ENCODE results near the gene OR56B1.

OR56B1 gene

DNA sequence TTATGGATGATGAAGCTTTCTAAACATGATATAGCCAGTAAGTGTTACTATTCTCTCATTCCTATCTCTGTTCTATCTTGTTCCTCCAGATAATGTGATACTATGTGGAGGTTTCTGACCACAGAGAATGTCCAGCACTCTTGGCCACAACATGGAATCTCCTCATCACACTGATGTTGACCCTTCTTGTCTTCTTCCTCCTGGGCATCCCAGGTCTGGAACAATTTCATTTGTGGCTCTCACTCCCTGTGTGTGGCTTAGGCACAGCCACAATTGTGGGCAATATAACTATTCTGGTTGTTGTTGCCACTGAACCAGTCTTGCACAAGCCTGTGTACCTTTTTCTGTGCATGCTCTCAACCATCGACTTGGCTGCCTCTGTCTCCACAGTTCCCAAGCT lies 9.9 kb upstream of the OR56B1 start:
- H3K36me3 ChIP-seq (ENCODE audit: control insufficient read depth in 2 of 2, insufficient read depth in 2 of 2, low read length in 2 of 2): no peaks in the 10 kb centered on the region
- H3K9me3 ChIP-seq (ENCODE audit: control insufficient read depth in 2 of 2, low read length in 2 of 2): no peaks in the 10 kb centered on the region
- no peaks in the 10 kb centered on the region for H3K4me1 ChIP-seq (ENCODE audit: control insufficient read depth in 2 of 2, insufficient read depth in 2 of 2, low read length in 2 of 2)
- no peaks in the 10 kb centered on the region for H3K27me3 ChIP-seq (ENCODE audit: control insufficient read depth in 2 of 2, insufficient read depth in 2 of 2, low read length in 2 of 2)
- H3K27ac ChIP-seq (ENCODE audit: low read depth in 2 of 2, low read length in 2 of 2): no peak overlapping the region
- H3K9ac ChIP-seq (ENCODE audit: low read depth in 1 of 2, low read length in 2 of 2): no peak overlapping the region
- H3K4me3 ChIP-seq (ENCODE audit: low read length in 2 of 2): no peak overlapping the region

DNA sequence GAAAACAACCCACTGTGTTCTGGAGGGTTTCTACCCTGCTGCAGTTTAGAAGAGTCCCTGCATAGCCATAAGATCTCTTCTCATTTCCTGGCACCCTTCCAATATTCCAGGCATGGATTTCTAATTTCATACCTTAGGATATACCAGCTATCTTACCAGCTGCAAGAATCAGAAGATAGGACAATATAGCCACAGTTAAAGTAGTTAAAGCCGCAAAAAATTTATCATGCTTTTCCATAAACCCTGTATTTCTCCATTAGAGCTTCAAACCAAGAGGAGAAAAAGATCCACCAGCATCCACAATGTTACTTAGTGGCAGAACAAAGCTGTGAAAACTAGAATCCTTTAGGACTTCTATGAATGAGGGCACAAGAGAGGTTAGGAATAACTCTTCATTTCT lies 8.6 kb upstream of the OR56B1 start:
- H3K4me3 ChIP-seq (ENCODE audit: low read length in 2 of 2): no peak overlapping the region
- H3K27ac ChIP-seq (ENCODE audit: low read depth in 2 of 2, low read length in 2 of 2): no peak overlapping the region
- H3K9me3 ChIP-seq (ENCODE audit: control insufficient read depth in 2 of 2, low read length in 2 of 2): no peaks in the 10 kb centered on the region
- H3K4me1 ChIP-seq (ENCODE audit: control insufficient read depth in 2 of 2, insufficient read depth in 2 of 2, low read length in 2 of 2): no peaks in the 10 kb centered on the region
- no peaks in the 10 kb centered on the region for H3K36me3 ChIP-seq (ENCODE audit: control insufficient read depth in 2 of 2, insufficient read depth in 2 of 2, low read length in 2 of 2)
- H3K9ac ChIP-seq (ENCODE audit: low read depth in 1 of 2, low read length in 2 of 2): no peak overlapping the region
- no peaks in the 10 kb centered on the region for H3K27me3 ChIP-seq (ENCODE audit: control insufficient read depth in 2 of 2, insufficient read depth in 2 of 2, low read length in 2 of 2)

DNA sequence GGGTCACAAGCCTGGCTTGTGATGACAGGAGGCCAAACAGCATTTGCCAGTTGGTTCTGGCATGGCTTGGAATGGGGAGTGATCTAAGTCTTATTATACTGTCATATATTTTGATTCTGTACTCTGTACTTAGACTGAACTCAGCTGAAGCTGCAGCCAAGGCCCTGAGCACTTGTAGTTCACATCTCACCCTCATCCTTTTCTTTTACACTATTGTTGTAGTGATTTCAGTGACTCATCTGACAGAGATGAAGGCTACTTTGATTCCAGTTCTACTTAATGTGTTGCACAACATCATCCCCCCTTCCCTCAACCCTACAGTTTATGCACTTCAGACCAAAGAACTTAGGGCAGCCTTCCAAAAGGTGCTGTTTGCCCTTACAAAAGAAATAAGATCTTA lies 843 bp downstream of the OR56B1 start:
- H3K4me3 ChIP-seq (ENCODE audit: low read length in 2 of 2): no peak overlapping the region
- no peaks in the 10 kb centered on the region for H3K9me3 ChIP-seq (ENCODE audit: control insufficient read depth in 2 of 2, low read length in 2 of 2)
- H3K4me1 ChIP-seq (ENCODE audit: control insufficient read depth in 2 of 2, insufficient read depth in 2 of 2, low read length in 2 of 2): no peaks in the 10 kb centered on the region
- no peak overlapping the region for H3K9ac ChIP-seq (ENCODE audit: low read depth in 1 of 2, low read length in 2 of 2)
- no peak overlapping the region for H3K27ac ChIP-seq (ENCODE audit: low read depth in 2 of 2, low read length in 2 of 2)
- no peaks in the 10 kb centered on the region for H3K36me3 ChIP-seq (ENCODE audit: control insufficient read depth in 2 of 2, insufficient read depth in 2 of 2, low read length in 2 of 2)
- H3K27me3 ChIP-seq (ENCODE audit: control insufficient read depth in 2 of 2, insufficient read depth in 2 of 2, low read length in 2 of 2): no peaks in the 10 kb centered on the region

DNA sequence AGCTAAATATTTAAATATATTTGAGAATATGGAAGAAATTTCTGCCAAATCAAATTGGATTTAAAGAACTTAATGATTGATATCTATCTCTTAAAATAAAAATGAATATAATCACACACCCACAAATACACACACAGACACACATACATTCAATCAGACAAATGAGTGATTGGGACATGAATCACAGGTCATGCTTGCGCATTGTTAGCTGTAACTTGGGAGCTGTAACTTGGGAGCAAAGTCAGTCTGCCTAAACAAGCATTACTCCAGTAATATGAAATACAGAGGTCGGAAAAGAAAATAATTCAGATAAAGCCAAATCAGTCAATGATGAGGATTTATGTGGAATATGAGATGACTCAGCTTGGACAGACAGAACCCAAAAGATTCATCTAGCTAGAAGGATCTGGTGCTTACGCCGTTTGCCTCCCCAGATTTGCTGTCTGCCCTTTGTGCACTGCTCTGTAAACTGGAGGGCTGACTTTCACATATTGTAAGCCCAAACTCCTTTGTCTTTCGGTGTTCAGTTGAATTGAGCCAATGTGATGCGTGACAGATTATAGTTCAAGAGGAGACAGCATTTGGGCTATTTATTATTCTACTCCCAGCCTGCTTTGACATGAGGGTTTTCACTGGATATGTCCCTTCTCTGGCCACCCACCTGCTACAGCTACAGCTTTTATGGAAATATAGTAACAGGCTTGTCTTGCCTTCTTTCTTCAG lies 1.6 kb downstream of the OR56B1 start:
- Histone ChIP-seq H3K4me1 (ENCODE audit: control insufficient read depth in 2 of 2, insufficient read depth in 2 of 2, low read length in 2 of 2) (no peaks in the 10 kb centered on the region), H3K27ac (ENCODE audit: low read depth in 2 of 2, low read length in 2 of 2) (no peak overlapping the region), H3K9ac (ENCODE audit: low read depth in 1 of 2, low read length in 2 of 2) (no peak overlapping the region), H3K4me3 (ENCODE audit: low read length in 2 of 2) (no peak overlapping the region), H3K9me3 (ENCODE audit: control insufficient read depth in 2 of 2, low read length in 2 of 2) (no peaks in the 10 kb centered on the region), H3K36me3 (ENCODE audit: control insufficient read depth in 2 of 2, insufficient read depth in 2 of 2, low read length in 2 of 2) (no peaks in the 10 kb centered on the region), H3K27me3 (ENCODE audit: control insufficient read depth in 2 of 2, insufficient read depth in 2 of 2, low read length in 2 of 2) (no peaks in the 10 kb centered on the region)

DNA sequence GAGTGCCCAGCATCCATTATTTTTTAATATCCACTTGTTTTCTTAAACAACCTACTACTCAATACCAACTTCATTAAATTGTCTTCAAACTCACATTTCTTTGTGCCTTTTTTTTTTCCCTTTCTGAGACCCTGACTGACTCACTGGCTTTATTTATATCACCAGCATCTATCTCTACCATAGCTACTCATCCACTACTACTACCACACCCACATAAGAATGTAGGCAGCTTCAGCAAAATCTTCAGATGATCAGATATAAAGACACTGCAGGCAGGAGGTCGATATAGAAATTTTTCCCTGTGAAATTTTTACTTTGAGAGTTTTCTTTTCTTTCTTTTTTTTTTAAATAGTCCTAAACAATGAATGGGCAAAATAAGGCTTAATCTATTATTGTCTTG lies 2.2 kb downstream of the OR56B1 start:
- Histone ChIP-seq H3K4me1 (ENCODE audit: control insufficient read depth in 2 of 2, insufficient read depth in 2 of 2, low read length in 2 of 2) (no peaks in the 10 kb centered on the region), H3K27ac (ENCODE audit: low read depth in 2 of 2, low read length in 2 of 2) (no peak overlapping the region), H3K36me3 (ENCODE audit: control insufficient read depth in 2 of 2, insufficient read depth in 2 of 2, low read length in 2 of 2) (no peaks in the 10 kb centered on the region), H3K9me3 (ENCODE audit: control insufficient read depth in 2 of 2, low read length in 2 of 2) (no peaks in the 10 kb centered on the region), H3K4me3 (ENCODE audit: low read length in 2 of 2) (no peak overlapping the region), H3K27me3 (ENCODE audit: control insufficient read depth in 2 of 2, insufficient read depth in 2 of 2, low read length in 2 of 2) (no peaks in the 10 kb centered on the region), H3K9ac (ENCODE audit: low read depth in 1 of 2, low read length in 2 of 2) (no peak overlapping the region)

DNA sequence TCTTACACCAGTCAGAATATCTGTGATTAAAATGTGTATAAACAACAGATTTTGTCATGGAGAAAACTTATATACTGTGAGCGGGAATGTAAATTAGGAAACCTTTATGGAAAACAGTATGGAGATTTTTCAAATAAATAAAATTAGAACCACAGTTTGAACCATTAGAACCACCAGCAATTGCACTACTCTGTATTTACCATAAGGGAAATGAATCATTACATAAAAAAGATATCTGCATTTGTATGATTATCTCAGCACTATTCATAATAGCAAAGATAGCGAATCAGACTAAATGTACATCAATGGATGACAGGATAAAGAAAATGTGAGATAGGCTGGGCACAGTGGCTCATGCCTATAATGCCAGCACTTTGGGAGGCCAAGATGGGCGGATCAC lies 10.4 kb downstream of the OR56B1 start:
- no peak overlapping the region for H3K9ac ChIP-seq (ENCODE audit: low read depth in 1 of 2, low read length in 2 of 2)
- no peak overlapping the region for H3K27ac ChIP-seq (ENCODE audit: low read depth in 2 of 2, low read length in 2 of 2)
- H3K9me3 ChIP-seq (ENCODE audit: control insufficient read depth in 2 of 2, low read length in 2 of 2): no peaks in the 10 kb centered on the region
- no peak overlapping the region for H3K4me3 ChIP-seq (ENCODE audit: low read length in 2 of 2)
- H3K27me3 ChIP-seq (ENCODE audit: control insufficient read depth in 2 of 2, insufficient read depth in 2 of 2, low read length in 2 of 2): no peaks in the 10 kb centered on the region
- no peaks in the 10 kb centered on the region for H3K36me3 ChIP-seq (ENCODE audit: control insufficient read depth in 2 of 2, insufficient read depth in 2 of 2, low read length in 2 of 2)
- no peaks in the 10 kb centered on the region for H3K4me1 ChIP-seq (ENCODE audit: control insufficient read depth in 2 of 2, insufficient read depth in 2 of 2, low read length in 2 of 2)

DNA sequence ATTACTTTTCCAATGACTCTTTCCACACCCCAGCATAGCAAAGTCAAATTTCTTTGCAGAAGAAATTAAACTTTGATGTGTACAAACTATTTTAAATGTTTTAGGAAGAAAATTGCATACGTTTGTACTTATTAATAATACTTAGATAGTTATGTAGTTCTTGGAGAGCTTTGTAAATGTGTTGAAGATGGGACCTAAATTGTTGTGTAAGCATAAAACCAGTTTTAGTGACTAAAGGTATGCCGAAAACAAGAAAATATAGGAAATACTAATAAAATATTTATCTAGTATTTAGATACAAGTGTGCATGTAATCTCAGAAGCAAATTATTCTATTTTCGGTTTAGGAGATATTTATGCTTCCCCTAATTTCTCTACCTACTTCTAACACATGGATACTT lies 13.6 kb downstream of the OR56B1 start:
- no peak overlapping the region for H3K9ac ChIP-seq (ENCODE audit: low read depth in 1 of 2, low read length in 2 of 2)
- H3K27ac ChIP-seq (ENCODE audit: low read depth in 2 of 2, low read length in 2 of 2): no peak overlapping the region
- H3K9me3 ChIP-seq (ENCODE audit: control insufficient read depth in 2 of 2, low read length in 2 of 2): no peaks in the 10 kb centered on the region
- no peaks in the 10 kb centered on the region for H3K36me3 ChIP-seq (ENCODE audit: control insufficient read depth in 2 of 2, insufficient read depth in 2 of 2, low read length in 2 of 2)
- H3K27me3 ChIP-seq (ENCODE audit: control insufficient read depth in 2 of 2, insufficient read depth in 2 of 2, low read length in 2 of 2): no peaks in the 10 kb centered on the region
- H3K4me3 ChIP-seq (ENCODE audit: low read length in 2 of 2): no peak overlapping the region
- no peaks in the 10 kb centered on the region for H3K4me1 ChIP-seq (ENCODE audit: control insufficient read depth in 2 of 2, insufficient read depth in 2 of 2, low read length in 2 of 2)

DNA sequence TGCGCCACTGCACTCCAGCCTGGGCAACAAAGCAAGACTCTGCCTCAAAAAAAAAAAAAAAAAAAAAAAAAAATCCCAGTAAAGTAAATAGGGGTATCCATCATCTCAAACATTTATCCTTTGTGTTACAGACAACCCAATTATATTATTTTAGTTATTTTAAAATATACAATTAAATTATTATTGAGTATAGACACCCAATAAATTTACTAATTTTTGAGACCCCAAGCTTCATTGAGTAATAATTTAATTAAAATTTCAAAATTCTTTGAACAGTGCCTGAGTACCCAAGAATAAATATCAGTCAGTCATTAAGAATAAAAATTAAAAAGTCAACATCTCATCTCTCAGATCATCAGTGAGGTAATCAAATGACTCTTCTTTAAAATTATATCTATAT lies 17.7 kb downstream of the OR56B1 start, which contains the start of gene OR52N4:
OR52N4 (plus strand) TSS at position 301 of the 400 bp plus-strand sequence. CDS start 498 bp downstream, outside the sequence.
- no peaks in the 10 kb centered on the region for H3K27me3 ChIP-seq (ENCODE audit: control insufficient read depth in 2 of 2, insufficient read depth in 2 of 2, low read length in 2 of 2)
- H3K9me3 ChIP-seq (ENCODE audit: control insufficient read depth in 2 of 2, low read length in 2 of 2): no peaks in the 10 kb centered on the region
- H3K9ac ChIP-seq (ENCODE audit: low read depth in 1 of 2, low read length in 2 of 2): no peak within 1 kb of the TSS
- H3K4me3 ChIP-seq (ENCODE audit: low read length in 2 of 2): no peak within 1 kb of the TSS
- no peaks in the 10 kb centered on the region for H3K36me3 ChIP-seq (ENCODE audit: control insufficient read depth in 2 of 2, insufficient read depth in 2 of 2, low read length in 2 of 2)
- H3K4me1 ChIP-seq (ENCODE audit: control insufficient read depth in 2 of 2, insufficient read depth in 2 of 2, low read length in 2 of 2): no peaks in the 10 kb centered on the region
- no peak within 1 kb of the TSS for H3K27ac ChIP-seq (ENCODE audit: low read depth in 2 of 2, low read length in 2 of 2)

DNA sequence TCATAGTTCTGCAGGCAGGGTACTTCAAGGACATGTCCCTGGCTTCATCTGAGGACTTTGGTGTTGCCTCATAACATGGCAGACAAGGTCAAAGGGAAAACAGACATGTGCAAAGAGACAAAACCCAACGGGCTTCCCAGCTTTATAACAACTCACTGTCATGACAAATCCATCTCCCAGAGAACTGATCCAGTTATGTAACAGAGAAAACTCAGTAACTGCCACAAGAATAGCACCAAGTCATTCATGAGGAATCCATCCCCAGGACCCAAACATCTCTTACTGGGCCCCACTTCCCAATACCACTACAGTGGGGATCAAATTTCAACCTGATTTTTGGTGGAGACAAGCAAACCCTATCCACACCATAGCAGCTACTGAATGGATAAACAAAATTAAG lies 30.8 kb downstream of the OR56B1 start:
- no peak overlapping the region for H3K27ac ChIP-seq (ENCODE audit: low read depth in 2 of 2, low read length in 2 of 2)
- H3K4me1 ChIP-seq (ENCODE audit: control insufficient read depth in 2 of 2, insufficient read depth in 2 of 2, low read length in 2 of 2): no peaks in the 10 kb centered on the region
- H3K9ac ChIP-seq (ENCODE audit: low read depth in 1 of 2, low read length in 2 of 2): no peak overlapping the region
- no peaks in the 10 kb centered on the region for H3K36me3 ChIP-seq (ENCODE audit: control insufficient read depth in 2 of 2, insufficient read depth in 2 of 2, low read length in 2 of 2)
- H3K4me3 ChIP-seq (ENCODE audit: low read length in 2 of 2): no peak overlapping the region
- no peaks in the 10 kb centered on the region for H3K27me3 ChIP-seq (ENCODE audit: control insufficient read depth in 2 of 2, insufficient read depth in 2 of 2, low read length in 2 of 2)
- H3K9me3 ChIP-seq (ENCODE audit: control insufficient read depth in 2 of 2, low read length in 2 of 2): no peaks in the 10 kb centered on the region

DNA sequence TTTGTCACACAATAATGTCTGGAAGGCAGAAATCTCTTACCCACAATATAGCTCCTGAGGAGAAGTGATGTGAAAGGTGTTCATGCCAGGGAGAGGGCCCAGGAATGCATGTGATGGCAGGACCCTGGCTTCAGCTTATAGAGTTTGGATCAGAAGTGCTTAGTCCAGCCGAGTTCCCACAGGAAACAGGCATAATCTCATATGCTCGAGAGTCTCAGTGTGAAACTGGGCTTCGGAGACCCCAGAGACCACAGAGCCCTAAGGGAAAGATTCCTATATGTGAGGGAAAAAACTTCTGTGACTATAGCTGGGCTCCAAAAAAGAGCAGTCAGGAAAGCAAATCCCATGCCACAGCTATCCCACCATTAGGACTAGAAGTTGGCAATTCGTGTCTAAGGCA lies 47.0 kb downstream of the OR56B1 start, which contains the start of gene OR52N5:
OR52N5 (minus strand) TSS at position 101 of the 400 bp plus-strand sequence. CDS start 4,721 bp downstream, outside the sequence.
- H3K27ac ChIP-seq (ENCODE audit: low read depth in 2 of 2, low read length in 2 of 2): no peak within 1 kb of the TSS
- H3K36me3 ChIP-seq (ENCODE audit: control insufficient read depth in 2 of 2, insufficient read depth in 2 of 2, low read length in 2 of 2): no peaks in the 10 kb centered on the region
- no peaks in the 10 kb centered on the region for H3K4me1 ChIP-seq (ENCODE audit: control insufficient read depth in 2 of 2, insufficient read depth in 2 of 2, low read length in 2 of 2)
- no peak within 1 kb of the TSS for H3K4me3 ChIP-seq (ENCODE audit: low read length in 2 of 2)
- no peak within 1 kb of the TSS for H3K9ac ChIP-seq (ENCODE audit: low read depth in 1 of 2, low read length in 2 of 2)
- H3K27me3 ChIP-seq (ENCODE audit: control insufficient read depth in 2 of 2, insufficient read depth in 2 of 2, low read length in 2 of 2): no peaks in the 10 kb centered on the region
- H3K9me3 ChIP-seq (ENCODE audit: control insufficient read depth in 2 of 2, low read length in 2 of 2): no peaks in the 10 kb centered on the region
